B cell (primary cell): ENCODE measurements around the gene NAPB.

Experiments
- EZH2 ChIP-seq: IDR thresholded peaks from 2 replicates; pipeline ENCODE4 v1.6.1; 2012; ENCODE audit warnings: borderline replicate concordance, low read depth, mild to moderate bottlenecking, moderate library complexity, low read length; ENCODE audit not compliant: insufficient read depth, poor library complexity, severe bottlenecking
- TF ChIP-seq, protein P1 (sequence below): fragments of 200-600 bp; IDR thresholded peaks from one replicate; pipeline ENCODE4 v1.8.0; 2022; ENCODE audit warnings: antibody characterized with exemption, mild to moderate bottlenecking

DNA sequence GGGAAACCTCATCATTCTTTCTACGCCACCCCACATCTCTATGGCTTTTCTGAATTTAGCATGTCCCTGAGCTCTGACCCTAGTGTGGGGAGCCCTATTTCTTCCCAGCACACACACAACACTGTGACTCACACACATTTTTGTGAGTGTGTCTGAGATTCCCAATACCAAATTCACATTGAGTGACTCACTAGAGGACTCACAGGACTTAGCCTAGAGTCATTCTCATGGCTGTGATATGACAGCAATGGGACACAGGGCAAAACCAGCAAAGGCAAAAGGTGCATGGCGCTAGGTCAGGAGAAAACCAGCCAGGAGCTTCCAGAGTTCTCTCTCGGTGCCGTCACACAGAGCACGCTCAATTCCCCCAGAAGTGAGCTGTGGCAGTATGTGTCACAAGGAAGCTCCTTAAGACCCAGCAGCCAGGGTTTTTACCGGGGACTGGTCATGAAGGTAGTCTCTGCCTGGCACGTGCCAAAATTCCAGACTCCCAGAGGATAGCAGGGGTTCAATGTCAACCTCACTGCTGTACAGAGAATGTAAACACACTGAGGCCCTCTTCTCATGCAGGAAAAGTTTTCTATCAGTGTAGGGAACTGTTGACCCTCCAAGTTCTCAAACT is 24.4 kb upstream of the NAPB start:
- TF ChIP-seq, protein P1, sequence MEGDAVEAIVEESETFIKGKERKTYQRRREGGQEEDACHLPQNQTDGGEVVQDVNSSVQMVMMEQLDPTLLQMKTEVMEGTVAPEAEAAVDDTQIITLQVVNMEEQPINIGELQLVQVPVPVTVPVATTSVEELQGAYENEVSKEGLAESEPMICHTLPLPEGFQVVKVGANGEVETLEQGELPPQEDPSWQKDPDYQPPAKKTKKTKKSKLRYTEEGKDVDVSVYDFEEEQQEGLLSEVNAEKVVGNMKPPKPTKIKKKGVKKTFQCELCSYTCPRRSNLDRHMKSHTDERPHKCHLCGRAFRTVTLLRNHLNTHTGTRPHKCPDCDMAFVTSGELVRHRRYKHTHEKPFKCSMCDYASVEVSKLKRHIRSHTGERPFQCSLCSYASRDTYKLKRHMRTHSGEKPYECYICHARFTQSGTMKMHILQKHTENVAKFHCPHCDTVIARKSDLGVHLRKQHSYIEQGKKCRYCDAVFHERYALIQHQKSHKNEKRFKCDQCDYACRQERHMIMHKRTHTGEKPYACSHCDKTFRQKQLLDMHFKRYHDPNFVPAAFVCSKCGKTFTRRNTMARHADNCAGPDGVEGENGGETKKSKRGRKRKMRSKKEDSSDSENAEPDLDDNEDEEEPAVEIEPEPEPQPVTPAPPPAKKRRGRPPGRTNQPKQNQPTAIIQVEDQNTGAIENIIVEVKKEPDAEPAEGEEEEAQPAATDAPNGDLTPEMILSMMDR: no peak
- no peak for TF ChIP-seq EZH2
